ENCODE results near the gene CTIF.
A peak's percentile ranks its signal among the peaks of the same experiment; 100 is the strongest.

The CTIF gene

GRCh38 chr18:48662011-48662661 is 123.3 kb downstream of the CTIF start:
- Histone ChIP-seq H3K9me3 (ENCODE audit: insufficient read depth, low read length) (no peaks in the 10 kb centered on the region), H3F3A (ENCODE audit: insufficient read depth) (no peaks in the 10 kb centered on the region), H3K9ac (ENCODE audit: low read length) (no peak overlapping the region), H2AFZ (ENCODE audit: low read depth, low read length, severe bottlenecking) (no peak overlapping the region), H3K27me3 (ENCODE audit: low read length) (no peaks in the 10 kb centered on the region), H3K79me2 (ENCODE audit: insufficient read depth, low read length) (no peaks in the 10 kb centered on the region), H3K36me3 (ENCODE audit: low read length) (no peaks in the 10 kb centered on the region), H3K4me3 (ENCODE audit: insufficient read depth, low read length, poor library complexity, severe bottlenecking) (no peak overlapping the region), H3K27ac (ENCODE audit: low read depth, low read length) (no peak overlapping the region), H3K9me2 (replicated peaks; ENCODE audit: insufficient read depth, low read length) (no peaks in the 10 kb centered on the region), H3K4me2 (ENCODE audit: low read depth, low read length, poor library complexity, severe bottlenecking) (no peak overlapping the region), H4K20me1 (ENCODE audit: low read depth, low read length) (no peaks in the 10 kb centered on the region)
- TF ChIP-seq CTCF (IDR thresholded peaks at IDR 0.05; ENCODE audit: insufficient read depth, low read length, poor library complexity, severe bottlenecking): no peak
- TF ChIP-seq EZH2phosphoT487 (conservative IDR thresholded peaks at IDR 0.05; ENCODE audit: low read length): no peak

GRCh38 chr18:48663096-48663930 is 124.5 kb downstream of the CTIF start:
- Histone ChIP-seq H3K9me3 (ENCODE audit: insufficient read depth, low read length) (no peaks in the 10 kb centered on the region), H3K79me2 (ENCODE audit: insufficient read depth, low read length) (no peaks in the 10 kb centered on the region), H3K4me3 (ENCODE audit: insufficient read depth, low read length, poor library complexity, severe bottlenecking) (no peak overlapping the region), H3K27me3 (ENCODE audit: low read length) (no peaks in the 10 kb centered on the region), H2AFZ (ENCODE audit: low read depth, low read length, severe bottlenecking) (no peak overlapping the region), H3K9me2 (replicated peaks; ENCODE audit: insufficient read depth, low read length) (no peaks in the 10 kb centered on the region), H3K27ac (ENCODE audit: low read depth, low read length) (no peak overlapping the region), H3K36me3 (ENCODE audit: low read length) (no peaks in the 10 kb centered on the region), H3F3A (ENCODE audit: insufficient read depth) (no peaks in the 10 kb centered on the region), H3K4me2 (ENCODE audit: low read depth, low read length, poor library complexity, severe bottlenecking) (no peak overlapping the region), H3K9ac (ENCODE audit: low read length) (no peak overlapping the region), H4K20me1 (ENCODE audit: low read depth, low read length) (no peaks in the 10 kb centered on the region)
- TF ChIP-seq EZH2phosphoT487 (conservative IDR thresholded peaks at IDR 0.05; ENCODE audit: low read length) (no peak), CTCF (IDR thresholded peaks at IDR 0.05; ENCODE audit: insufficient read depth, low read length, poor library complexity, severe bottlenecking) (no peak)

- Histone ChIP-seq H3K4me3 (ENCODE audit: insufficient read depth, low read length, poor library complexity, severe bottlenecking) (no peak overlapping the region), H3F3A (ENCODE audit: insufficient read depth) (no peaks in the 10 kb centered on the region), H3K36me3 (ENCODE audit: low read length) (no peaks in the 10 kb centered on the region), H3K27ac (ENCODE audit: low read depth, low read length) (no peak overlapping the region), H3K9me2 (replicated peaks; ENCODE audit: insufficient read depth, low read length) (no peaks in the 10 kb centered on the region), H2AFZ (ENCODE audit: low read depth, low read length, severe bottlenecking) (no peak overlapping the region), H3K9me3 (ENCODE audit: insufficient read depth, low read length) (no peaks in the 10 kb centered on the region), H4K20me1 (ENCODE audit: low read depth, low read length) (no peaks in the 10 kb centered on the region), H3K4me2 (ENCODE audit: low read depth, low read length, poor library complexity, severe bottlenecking) (no peak overlapping the region), H3K27me3 (ENCODE audit: low read length) (no peaks in the 10 kb centered on the region), H3K79me2 (ENCODE audit: insufficient read depth, low read length) (no peaks in the 10 kb centered on the region), H3K9ac (ENCODE audit: low read length) (no peak overlapping the region)
- TF ChIP-seq EZH2phosphoT487 (conservative IDR thresholded peaks at IDR 0.05; ENCODE audit: low read length) (no peak), CTCF (IDR thresholded peaks at IDR 0.05; ENCODE audit: insufficient read depth, low read length, poor library complexity, severe bottlenecking) (peak; percentile 93)
Observed at GRCh38 chr18:48663931-48664847, 125.4 kb downstream of the CTIF start.
